Stimulated activated CD4-positive, alpha-beta T cell treated with anti-CD3 and anti-CD28 coated beads, Interleukin-4, amount 100 ng/mL, for 48 hours (primary cell): Measurements from ENCODE around the gene EGFL7.

Source experiments
- DNase-seq, 2 donors: peaks; one replicate each; pipeline ENCODE4 v3.0.0-alpha.2; 2020; ENCODE audit warnings: low read depth in 2 of 2

Gene EGFL7

DNA sequence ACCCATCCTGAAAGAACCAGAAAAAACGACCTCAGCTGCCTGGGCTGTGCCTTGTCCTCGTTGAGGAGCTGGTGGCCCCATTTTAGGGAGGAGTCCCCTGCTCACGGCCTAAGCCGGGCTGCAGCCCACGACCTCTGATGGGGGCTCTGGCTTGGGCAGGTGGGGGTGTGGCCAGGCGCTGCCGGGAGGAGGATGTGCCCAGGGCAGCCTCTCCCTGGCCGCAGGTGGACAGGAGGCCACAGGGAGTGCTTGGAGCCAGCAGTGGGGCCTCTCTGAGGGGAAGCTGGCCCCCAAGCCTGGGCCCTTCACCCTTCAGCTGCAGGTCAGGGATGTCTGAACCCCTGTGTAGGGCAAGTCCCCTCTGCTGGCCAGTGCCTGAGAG, 52.2 kb downstream of the EGFL7 start:
- DNase-seq: no peak

DNA sequence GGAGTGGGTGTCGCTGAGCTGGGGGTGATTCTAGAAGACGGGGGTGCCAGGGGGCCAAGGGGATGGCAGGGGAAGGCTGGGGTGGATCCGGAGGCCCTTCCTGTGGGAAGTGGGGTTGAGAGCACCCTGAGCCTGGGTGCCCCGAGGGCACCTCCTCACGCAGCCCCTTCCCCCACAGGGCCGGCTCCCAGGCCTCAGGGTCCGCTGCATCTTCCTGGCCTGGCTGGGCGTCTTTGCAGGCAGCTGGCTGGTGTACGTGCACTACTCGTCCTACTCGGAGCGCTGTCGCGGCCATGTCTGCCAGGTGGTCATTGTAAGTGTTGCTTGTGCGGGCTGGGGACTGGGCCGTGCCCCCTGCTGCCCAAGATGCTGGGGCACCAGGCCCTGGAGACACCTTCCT, 54.7 kb downstream of the EGFL7 start:
- DNase-seq: no peak

DNA sequence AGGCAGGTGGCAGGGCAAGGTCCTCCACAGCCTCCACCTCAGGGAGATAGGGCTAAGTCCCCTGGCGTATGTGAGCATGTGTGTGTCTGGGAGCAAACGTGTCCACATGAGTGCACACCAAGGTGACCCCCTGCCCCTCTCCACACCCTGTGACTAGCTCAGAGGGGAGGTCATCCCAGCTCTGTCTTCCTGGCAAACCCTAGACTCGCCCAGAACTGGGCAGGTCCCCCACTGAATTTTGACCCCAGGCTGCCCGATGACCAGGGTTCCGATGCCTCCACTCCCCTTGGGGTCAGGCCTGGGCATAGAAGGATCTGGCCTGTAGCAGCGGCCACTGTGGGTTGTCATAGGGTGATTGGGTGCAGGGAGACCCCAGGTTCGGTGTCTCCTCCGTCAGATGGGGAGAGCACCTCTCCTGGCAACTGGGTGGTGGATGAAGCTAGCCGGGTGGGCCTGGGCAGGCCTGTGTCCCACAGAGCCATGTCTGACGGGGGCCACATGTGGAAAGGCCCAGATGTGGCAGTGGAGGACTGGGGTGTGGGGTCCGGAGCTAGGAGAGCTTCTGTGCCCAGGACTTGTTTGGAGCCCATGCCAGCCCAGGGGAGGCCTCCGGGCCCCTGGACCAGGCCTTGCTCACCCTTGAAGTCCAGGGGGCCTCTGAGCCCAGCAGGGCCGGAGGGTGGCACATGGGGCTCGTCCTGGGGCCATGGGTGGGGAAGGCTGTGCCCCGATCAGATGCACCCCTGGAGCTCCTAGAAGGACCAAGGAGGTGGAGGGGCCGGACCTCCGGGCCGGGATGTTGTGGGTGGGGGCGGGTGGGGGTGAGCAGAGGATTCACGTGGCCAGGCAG, 55.9 kb downstream of the EGFL7 start:
- DNase-seq: no peak

DNA sequence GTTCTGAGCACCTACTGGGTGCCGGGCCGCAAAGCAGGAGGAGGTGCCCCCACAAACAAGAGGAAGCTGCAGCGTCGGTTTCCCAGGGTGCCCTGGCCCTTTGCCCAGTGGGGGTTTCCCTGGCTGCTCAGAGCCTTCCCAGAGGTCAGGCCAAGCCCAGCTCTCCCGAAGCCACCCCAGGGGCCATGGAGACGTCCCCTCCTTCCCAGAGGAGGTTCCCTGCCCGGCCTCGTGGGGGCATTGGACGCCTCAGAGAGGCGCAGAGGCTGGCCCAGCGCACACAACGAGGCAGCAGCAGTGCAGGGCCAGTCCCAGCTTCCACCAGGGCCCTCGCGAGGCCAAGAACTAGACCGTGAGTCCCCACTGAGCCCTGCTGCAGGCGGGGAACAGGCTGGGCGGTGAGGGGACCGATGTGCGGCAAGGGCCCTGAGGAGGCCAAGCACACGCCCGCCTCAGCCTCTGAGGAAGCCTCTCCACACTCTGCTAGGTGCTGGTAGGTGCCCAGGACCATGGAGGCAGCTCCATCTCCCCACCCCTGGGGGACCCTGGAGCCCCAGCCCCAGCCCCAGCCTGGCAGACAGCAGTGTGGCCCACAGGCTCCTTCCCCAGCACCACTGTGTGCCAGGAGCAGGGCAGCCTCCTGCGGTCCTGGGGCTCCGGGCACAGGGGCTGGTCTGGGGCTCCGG, 56.6 kb downstream of the EGFL7 start:
- DNase-seq: no peak

DNA sequence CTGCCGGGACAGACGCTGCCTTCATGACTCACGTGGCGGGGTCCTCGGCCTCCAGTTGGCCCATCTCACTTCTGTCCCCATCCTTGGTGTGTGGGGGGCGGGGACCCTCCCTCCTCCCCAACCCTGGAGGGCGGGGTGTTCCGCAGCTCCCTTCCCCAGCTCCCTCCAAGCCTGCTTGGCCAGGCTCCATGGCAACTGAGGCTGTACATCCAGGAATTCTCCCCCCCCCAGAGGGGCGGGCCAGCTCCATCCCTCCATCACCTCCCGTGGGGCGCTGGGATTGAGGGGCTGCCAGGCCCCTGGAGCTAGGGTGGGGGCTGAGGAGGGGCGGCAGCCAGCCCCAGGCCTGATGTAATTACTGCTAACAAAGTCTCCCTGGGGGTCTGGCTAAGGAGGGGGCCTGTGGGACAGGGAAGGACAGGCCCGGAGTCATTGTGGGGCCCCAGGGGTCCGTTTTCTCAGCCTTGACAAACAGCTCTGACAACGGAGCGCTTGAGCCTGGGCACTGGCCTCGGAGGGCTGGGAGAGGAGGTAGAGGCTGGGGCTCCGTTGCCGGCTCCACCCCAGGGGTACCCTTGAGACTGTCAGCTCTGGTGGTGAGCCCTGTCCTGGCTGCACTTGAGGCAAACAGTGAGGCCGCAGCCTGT, 57.7 kb downstream of the EGFL7 start:
- no peak for DNase-seq

DNA sequence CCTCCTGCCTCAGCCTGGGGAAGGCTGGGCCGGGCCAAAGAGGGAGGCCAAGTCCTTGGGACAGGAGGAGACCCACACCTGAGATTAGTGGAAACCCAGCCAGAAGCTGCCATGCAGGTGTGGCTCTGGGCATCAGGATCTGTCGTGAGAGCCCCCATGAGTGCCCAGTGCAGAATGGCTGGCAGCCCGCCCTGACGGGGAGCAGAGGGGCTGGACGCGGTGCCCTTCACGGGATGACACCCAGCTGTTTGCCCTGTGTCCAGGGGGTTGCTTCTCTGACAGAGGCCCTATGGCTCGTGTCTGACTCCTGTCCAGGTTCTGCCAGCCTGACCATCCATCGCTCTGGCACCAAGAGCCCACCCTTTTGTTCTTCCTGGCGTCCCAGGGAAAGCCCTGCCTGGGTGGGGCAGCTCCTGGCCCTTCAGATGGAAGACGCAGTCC, 58.2 kb downstream of the EGFL7 start:
- DNase-seq: no peak

DNA sequence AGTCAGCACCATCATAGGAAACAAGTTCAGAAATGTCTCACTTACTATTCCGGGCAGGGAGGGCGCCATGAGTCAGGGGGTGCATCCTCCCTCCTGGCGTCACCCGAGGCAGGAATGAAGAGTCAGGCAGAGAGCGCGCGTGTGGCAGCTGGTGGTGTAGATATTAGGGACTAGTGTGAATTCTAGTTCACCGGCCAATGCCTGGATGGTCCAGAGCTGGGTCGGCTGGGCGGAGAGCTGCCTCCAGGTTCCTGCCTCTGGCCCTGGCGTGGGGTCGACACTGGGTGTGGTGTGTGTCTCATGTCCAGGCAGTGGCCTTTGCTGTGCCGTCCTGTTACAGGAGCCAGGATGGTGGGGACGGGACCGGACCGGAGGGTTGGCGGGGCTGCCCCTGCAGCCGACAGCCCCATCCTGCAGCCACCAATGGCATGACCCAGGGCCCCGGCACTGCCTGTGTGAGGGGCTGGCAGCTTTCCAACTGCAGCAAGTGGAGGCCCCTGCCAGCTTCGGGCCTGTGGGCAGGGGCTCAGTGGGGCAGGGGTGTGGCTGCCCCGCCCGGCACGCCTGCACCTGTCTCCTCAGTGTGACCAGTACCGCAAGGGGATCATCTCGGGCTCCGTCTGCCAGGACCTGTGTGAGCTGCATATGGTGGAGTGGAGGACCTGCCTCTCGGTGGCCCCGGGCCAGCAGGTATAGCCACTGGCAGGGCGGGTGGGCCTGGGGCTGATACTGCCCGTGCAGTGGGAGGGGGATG, 58.8 kb downstream of the EGFL7 start:
- no peak for DNase-seq
